Panc1 (cell line): Measurements from ENCODE around the gene ECEL1.

Source experiments
- CTCF ChIP-seq: fragments of 450-650 bp; IDR thresholded peaks from 2 replicates; pipeline ENCODE4 v1.5.1; 2017; ENCODE audit warnings: mild to moderate bottlenecking
- POLR2AphosphoS5 ChIP-seq: IDR thresholded peaks from 2 replicates; pipeline ENCODE4 v1.6.1; 2012; ENCODE audit warnings: mild to moderate bottlenecking, low read depth, low read length, moderate library complexity
- REST ChIP-seq, 2 experiments: IDR thresholded peaks; 2 replicates each; pipeline ENCODE4 v1.6.1; 2011 to 2012; ENCODE audit warnings: low read depth in 2 of 2, control low read depth in 1 of 2, low read length in 1 of 2, mild to moderate bottlenecking in 1 of 2, moderate library complexity in 1 of 2; ENCODE audit not compliant: insufficient read depth in 1 of 2
- TCF7L2 ChIP-seq: IDR thresholded peaks from 2 replicates; pipeline ENCODE4 v1.6.1; 2011; ENCODE audit warnings: mild to moderate bottlenecking, low read depth, low read length, inconsistent platforms

- no peak for TF ChIP-seq POLR2AphosphoS5
- no peak for TF ChIP-seq CTCF
- TF ChIP-seq TCF7L2: no peak
- TF ChIP-seq REST (IDR thresholded peaks at IDR 0.05; ENCODE audit: insufficient read depth in 1 of 2, low read depth in 2 of 2, low read length in 1 of 2): no peak
These were observed 22.6 kb downstream of the ECEL1 start for GRCh38 chr2:232465061-232465460.
